PC-9 (cell line): Measurements from ENCODE around the gene EVI5L. TPM values are rescaled to one million over a fixed set of nuclear protein-coding genes. Genes with fewer than 3 reads are reported as not detected.

Experiments
- BruUV-seq: library from RNA; stranded (reverse); fragments of 400-500 nt; replicated peaks from 2 replicates; lab custom pipeline; 2021; lab: Mats Ljungman, UMichigan
- CTCF ChIA-PET: fragments of 300-600 bp; sonication (Branson Sonifier 250); formaldehyde crosslinking; loops from one replicate; lab custom pipeline; 2022; ENCODE audit warnings: antibody characterized with exemption; lab: Charles Lee
- POLR2A ChIA-PET: fragments of 300-600 bp; sonication (Branson Sonifier 250); formaldehyde crosslinking; loops from one replicate; lab custom pipeline; 2022; ENCODE audit warnings: antibody characterized with exemption; ENCODE audit not compliant: unreplicated experiment; lab: Charles Lee
- DNase-seq, 2 experiments: peaks; one replicate each; pipeline versions ENCODE4 v3.0.0 to v3.0.0-alpha.2; 2015 to 2022; ENCODE audit warnings: mixed read lengths in 1 of 2
- H2AFZ ChIP-seq: fragments of 200-600 bp; sonication (generic); 2 replicates; pipeline ENCODE4 v1.8.1; 2017; ENCODE audit warnings: antibody characterized with exemption
- H3F3A ChIP-seq: fragments of 200-600 bp; sonication (generic); 2 replicates; pipeline ENCODE4 v1.8.1; 2017; ENCODE audit warnings: antibody characterized with exemption, mild to moderate bottlenecking, low read depth; ENCODE audit not compliant: insufficient read depth
- H3K27ac ChIP-seq: fragments of 200-600 bp; sonication (generic); 2 replicates; pipeline ENCODE4 v1.6.1; 2016; ENCODE audit warnings: mixed run types
- H3K27me3 ChIP-seq: fragments of 200-600 bp; sonication (generic); 2 replicates; pipeline ENCODE4 v1.6.1; 2016; ENCODE audit warnings: low read depth, mixed run types; ENCODE audit not compliant: insufficient read depth
- H3K36me3 ChIP-seq: fragments of 200-600 bp; sonication (generic); 2 replicates; pipeline ENCODE4 v1.6.1; 2016; ENCODE audit warnings: low read depth, mixed run types
- H3K4me1 ChIP-seq: fragments of 200-600 bp; sonication (generic); replicated peaks from 2 replicates; pipeline ENCODE4 v1.6.1; 2016; ENCODE audit warnings: mixed run types; ENCODE audit not compliant: insufficient read depth
- H3K4me2 ChIP-seq: fragments of 200-600 bp; sonication (generic); 2 replicates; pipeline ENCODE4 v1.6.1; 2017; ENCODE audit warnings: mixed run types
- H3K4me3 ChIP-seq: fragments of 200-600 bp; sonication (generic); 2 replicates; pipeline ENCODE4 v1.6.1; 2016; ENCODE audit warnings: mixed run types
- H3K79me2 ChIP-seq: fragments of 200-600 bp; sonication (generic); 2 replicates; pipeline ENCODE4 v1.6.1; 2017; ENCODE audit warnings: low read depth, mixed run types
- H3K9me2 ChIP-seq: fragments of 200-600 bp; sonication (generic); 2 replicates; pipeline ENCODE4 v1.8.1; 2017; ENCODE audit warnings: mild to moderate bottlenecking; ENCODE audit not compliant: insufficient read depth
- H3K9me3 ChIP-seq: fragments of 200-600 bp; sonication (generic); 2 replicates; pipeline ENCODE4 v1.8.1; 2016; ENCODE audit warnings: low read depth; ENCODE audit not compliant: insufficient read depth
- H4K20me1 ChIP-seq: fragments of 200-600 bp; sonication (generic); 2 replicates; pipeline ENCODE4 v1.8.1; 2017; ENCODE audit not compliant: insufficient read depth
- EZH2 ChIP-seq: fragments of 200-600 bp; sonication (generic); IDR thresholded peaks from 2 replicates; pipeline ENCODE4 v1.8.0; 2017; ENCODE audit warnings: antibody characterized with exemption, low read depth
- intact Hi-C: fragments of 100-400 bp; cut with micrococcal nuclease; formaldehyde crosslinking; loops from one replicate; pipeline ENCODE4 v1.10.0; 2022; ENCODE audit not compliant: unreplicated experiment
- total RNA-seq: library from RNA; stranded (reverse); gene quantifications from 2 replicates; pipeline ENCODE4 v1.2.3, GENCODE V29; 2021
- TF ChIP-seq, protein P1 (sequence below): fragments of 200-600 bp; sonication (generic); conservative IDR thresholded peaks from 2 replicates; pipeline ENCODE4 v1.6.1; 2017; ENCODE audit warnings: mixed run types, antibody characterized with exemption, mild to moderate bottlenecking, moderate library complexity

The EVI5L gene
- total RNA-seq, 1 experiment from 2014 or later, result 19.2 TPM

- H4K20me1 ChIP-seq, result no peaks in the 10 kb centered on the region
- no peak overlapping the region for H3K27ac ChIP-seq
- TF ChIP-seq, protein P1, sequence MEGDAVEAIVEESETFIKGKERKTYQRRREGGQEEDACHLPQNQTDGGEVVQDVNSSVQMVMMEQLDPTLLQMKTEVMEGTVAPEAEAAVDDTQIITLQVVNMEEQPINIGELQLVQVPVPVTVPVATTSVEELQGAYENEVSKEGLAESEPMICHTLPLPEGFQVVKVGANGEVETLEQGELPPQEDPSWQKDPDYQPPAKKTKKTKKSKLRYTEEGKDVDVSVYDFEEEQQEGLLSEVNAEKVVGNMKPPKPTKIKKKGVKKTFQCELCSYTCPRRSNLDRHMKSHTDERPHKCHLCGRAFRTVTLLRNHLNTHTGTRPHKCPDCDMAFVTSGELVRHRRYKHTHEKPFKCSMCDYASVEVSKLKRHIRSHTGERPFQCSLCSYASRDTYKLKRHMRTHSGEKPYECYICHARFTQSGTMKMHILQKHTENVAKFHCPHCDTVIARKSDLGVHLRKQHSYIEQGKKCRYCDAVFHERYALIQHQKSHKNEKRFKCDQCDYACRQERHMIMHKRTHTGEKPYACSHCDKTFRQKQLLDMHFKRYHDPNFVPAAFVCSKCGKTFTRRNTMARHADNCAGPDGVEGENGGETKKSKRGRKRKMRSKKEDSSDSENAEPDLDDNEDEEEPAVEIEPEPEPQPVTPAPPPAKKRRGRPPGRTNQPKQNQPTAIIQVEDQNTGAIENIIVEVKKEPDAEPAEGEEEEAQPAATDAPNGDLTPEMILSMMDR, result no peak
- no peak for TF ChIP-seq EZH2
- H3K4me3 ChIP-seq, result no peak overlapping the region
- no TSS peak for BruUV-seq
- no peak overlapping the region for H2AFZ ChIP-seq
- no peaks in the 10 kb centered on the region for H3K9me2 ChIP-seq
- peaks cover 8% of the 10 kb centered on the region for H3K4me1 ChIP-seq
- CTCF ChIA-PET, result no interaction called here
- no peaks in the 10 kb centered on the region for H3K79me2 ChIP-seq
- no peaks in the 10 kb centered on the region for H3K27me3 ChIP-seq
- POLR2A ChIA-PET, result interaction anchor here (0.6 kb wide), 1 partner anchor 40 kb away, joined by 4 read pairs; the partner anchor contains the start of gene MAP2K7
- no peaks in the 10 kb centered on the region for H3K36me3 ChIP-seq
- intact Hi-C loops, result no loop called here
- H3K9me3 ChIP-seq, result no peaks in the 10 kb centered on the region
- H3F3A ChIP-seq, result peaks cover 35% of the 10 kb centered on the region
- DNase-seq, result no peak
- no peak overlapping the region for H3K4me2 ChIP-seq
Observed at GRCh38 chr19:7863157-7863970, 33.3 kb downstream of the EVI5L start.

GRCh38 chr19:7863971-7864689 is 34.1 kb downstream of the EVI5L start:
- H3K36me3 ChIP-seq, result no peaks in the 10 kb centered on the region
- ChIA-PET CTCF (no interaction called here), POLR2A (interaction anchor here (0.6 kb wide), 1 partner anchor 39 kb away, joined by 4 read pairs; the partner anchor contains the start of gene MAP2K7)
- peaks cover 35% of the 10 kb centered on the region for H3F3A ChIP-seq
- H3K9me3 ChIP-seq, result no peaks in the 10 kb centered on the region
- intact Hi-C loops, result no loop called here
- no peak overlapping the region for H2AFZ ChIP-seq
- no peak overlapping the region for H3K4me2 ChIP-seq
- H4K20me1 ChIP-seq, result no peaks in the 10 kb centered on the region
- no peak overlapping the region for H3K4me3 ChIP-seq
- no peaks in the 10 kb centered on the region for H3K79me2 ChIP-seq
- no peaks in the 10 kb centered on the region for H3K9me2 ChIP-seq
- no peak for DNase-seq
- no peak overlapping the region for H3K27ac ChIP-seq
- H3K27me3 ChIP-seq, result no peaks in the 10 kb centered on the region
- BruUV-seq, result no TSS peak
- peaks cover 10% of the 10 kb centered on the region for H3K4me1 ChIP-seq
- TF ChIP-seq, protein P1, result no peak
- TF ChIP-seq EZH2, result no peak

- Histone ChIP-seq H4K20me1 (no peaks in the 10 kb centered on the region), H3K4me2 (no peak overlapping the region), H3K27ac (no peak overlapping the region), H3K4me1 (peaks cover 10% of the 10 kb centered on the region), H2AFZ (no peak overlapping the region), H3K79me2 (no peaks in the 10 kb centered on the region), H3K9me2 (no peaks in the 10 kb centered on the region), H3F3A (peaks cover 35% of the 10 kb centered on the region), H3K27me3 (no peaks in the 10 kb centered on the region), H3K9me3 (no peaks in the 10 kb centered on the region), H3K36me3 (no peaks in the 10 kb centered on the region), H3K4me3 (no peak overlapping the region)
- CTCF ChIA-PET, result no interaction called here
- intact Hi-C loops, result no loop called here
- POLR2A ChIA-PET, result no interaction called here
- TF ChIP-seq, protein P1, result no peak
- TF ChIP-seq EZH2, result no peak
- no TSS peak for BruUV-seq
- no peak for DNase-seq
Observed at GRCh38 chr19:7864690-7865074, 34.7 kb downstream of the EVI5L start.
